ENCODE data around the gene LRP8. TPM values are rescaled to one million over a fixed set of nuclear protein-coding genes. Genes with fewer than 3 reads are reported as not detected.

Gene LRP8
- total and polyA plus RNA-seq, 7 experiments from 2014 or later, result 0.64 to 45.8 (median 4.7) TPM

- no peak overlapping the region for H3K27ac ChIP-seq (ENCODE audit: low read depth, low read length)
- no peaks in the 10 kb centered on the region for H3K27me3 ChIP-seq (ENCODE audit: control insufficient read depth in 2 of 2, insufficient read depth in 2 of 2, low read length in 2 of 2)
- POLR2A ChIA-PET, result no interaction called here
- H3K4me3 Mint-ChIP-seq, result no peak overlapping the region
- intact Hi-C loops (cut with micrococcal nuclease), result no loop called here
- no peaks in the 10 kb centered on the region for H3K9me3 ChIP-seq (ENCODE audit: control insufficient read depth in 2 of 3, low read length in 3 of 3)
- H3K36me3 ChIP-seq (ENCODE audit: control insufficient read depth in 2 of 3, insufficient read depth in 3 of 3, low read length in 3 of 3), result no peaks in the 10 kb centered on the region
- CTCF ChIA-PET, result no interaction called here
- DNase-seq (no peak), ATAC-seq (no peak)
- peaks cover 6 to 26% (median 10%) of the 10 kb centered on the region in 7 donors for H3K4me1 Mint-ChIP-seq
- peaks cover 0 to 3% (median 0%) of the 10 kb centered on the region in 5 donors for H3K36me3 Mint-ChIP-seq
- H3K9me3 Mint-ChIP-seq, result no peaks in the 10 kb centered on the region
- H3K27ac Mint-ChIP-seq, result peak overlapping the region in 1 of 9 donors; percentile 69
- H3K4me1 ChIP-seq (ENCODE audit: control insufficient read depth in 2 of 2, insufficient read depth in 2 of 2, low read length in 2 of 2), result no peaks in the 10 kb centered on the region
- H3K4me3 ChIP-seq (ENCODE audit: low read length), result no peak overlapping the region
- H3K27me3 Mint-ChIP-seq, result no peaks in the 10 kb centered on the region
Observed at GRCh38 chr1:53310847-53311681, 16.8 kb downstream of the LRP8 start.

GRCh38 chr1:53309802-53310201 lies 18.1 kb downstream of the LRP8 start:
- intact Hi-C loops (cut with micrococcal nuclease), result no loop called here
- CTCF ChIA-PET, result no interaction called here
- no peaks in the 10 kb centered on the region for H3K9me3 Mint-ChIP-seq

GRCh38 chr1:53308506-53308905 lies 19.4 kb downstream of the LRP8 start:
- Mint-ChIP-seq H3K4me1 (peaks cover 5 to 22% (median 10%) of the 10 kb centered on the region in 7 donors), H3K27me3 (no peaks in the 10 kb centered on the region), H3K4me3 (no peak overlapping the region), H3K27ac (no peak overlapping the region), H3K9me3 (no peaks in the 10 kb centered on the region), H3K36me3 (no peaks in the 10 kb centered on the region)
- Histone ChIP-seq H3K4me3 (ENCODE audit: low read length) (no peak overlapping the region), H3K4me1 (ENCODE audit: control insufficient read depth in 2 of 2, insufficient read depth in 2 of 2, low read length in 2 of 2) (no peaks in the 10 kb centered on the region), H3K9me3 (ENCODE audit: control insufficient read depth in 2 of 3, low read length in 3 of 3) (no peaks in the 10 kb centered on the region), H3K27me3 (ENCODE audit: control insufficient read depth in 2 of 2, insufficient read depth in 2 of 2, low read length in 2 of 2) (no peaks in the 10 kb centered on the region), H3K27ac (ENCODE audit: low read depth, low read length) (no peak overlapping the region), H3K36me3 (ENCODE audit: control insufficient read depth in 2 of 3, insufficient read depth in 3 of 3, low read length in 3 of 3) (no peaks in the 10 kb centered on the region)
- ChIA-PET POLR2A (no interaction called here), CTCF (no interaction called here)
- ATAC-seq, result no peak
- intact Hi-C loops (cut with micrococcal nuclease), result no loop called here
- DNase-seq, result no peak

More at GRCh38 chr1:53309802-53310201, 18.1 kb downstream of the LRP8 start:
- Histone ChIP-seq H3K27me3 (ENCODE audit: control insufficient read depth in 2 of 2, insufficient read depth in 2 of 2, low read length in 2 of 2) (no peaks in the 10 kb centered on the region), H3K4me3 (ENCODE audit: low read length) (no peak overlapping the region), H3K4me1 (ENCODE audit: control insufficient read depth in 2 of 2, insufficient read depth in 2 of 2, low read length in 2 of 2) (no peaks in the 10 kb centered on the region), H3K9me3 (ENCODE audit: control insufficient read depth in 2 of 3, low read length in 3 of 3) (no peaks in the 10 kb centered on the region), H3K27ac (ENCODE audit: low read depth, low read length) (no peak overlapping the region), H3K36me3 (ENCODE audit: control insufficient read depth in 2 of 3, insufficient read depth in 3 of 3, low read length in 3 of 3) (no peaks in the 10 kb centered on the region)
- POLR2A ChIA-PET, result no interaction called here
- Mint-ChIP-seq H3K36me3 (peaks cover 0 to 1% (median 0%) of the 10 kb centered on the region in 5 donors), H3K4me1 (peaks cover 5 to 25% (median 12%) of the 10 kb centered on the region in 7 donors), H3K27me3 (no peaks in the 10 kb centered on the region), H3K27ac (peak overlapping the region in 1 of 9 donors; percentile 13), H3K4me3 (no peak overlapping the region)
- DNase-seq (no peak), ATAC-seq (no peak)

GRCh38 chr1:53307037-53307436 lies 20.8 kb downstream of the LRP8 start:
- peaks cover 5 to 22% (median 10%) of the 10 kb centered on the region in 7 donors for H3K4me1 Mint-ChIP-seq
- Histone ChIP-seq H3K9me3 (ENCODE audit: control insufficient read depth in 2 of 3, low read length in 3 of 3) (no peaks in the 10 kb centered on the region), H3K4me1 (ENCODE audit: control insufficient read depth in 2 of 2, insufficient read depth in 2 of 2, low read length in 2 of 2) (no peaks in the 10 kb centered on the region), H3K27ac (ENCODE audit: low read depth, low read length) (no peak overlapping the region), H3K36me3 (ENCODE audit: control insufficient read depth in 2 of 3, insufficient read depth in 3 of 3, low read length in 3 of 3) (no peaks in the 10 kb centered on the region), H3K4me3 (ENCODE audit: low read length) (no peak overlapping the region), H3K27me3 (ENCODE audit: control insufficient read depth in 2 of 2, insufficient read depth in 2 of 2, low read length in 2 of 2) (no peaks in the 10 kb centered on the region)
- CTCF ChIA-PET, result no interaction called here
- no peaks in the 10 kb centered on the region for H3K9me3 Mint-ChIP-seq
- peak overlapping the region in 3 of 9 donors; percentile 3 to 70 (median 59) for H3K27ac Mint-ChIP-seq
- ATAC-seq (no peak), DNase-seq (no peak)
- POLR2A ChIA-PET, result no interaction called here
- intact Hi-C loops (cut with micrococcal nuclease), result no loop called here
- H3K27me3 Mint-ChIP-seq, result no peaks in the 10 kb centered on the region
- no peak overlapping the region for H3K4me3 Mint-ChIP-seq
- no peaks in the 10 kb centered on the region for H3K36me3 Mint-ChIP-seq

GRCh38 chr1:53306168-53306567 lies 21.7 kb downstream of the LRP8 start:
- Histone ChIP-seq H3K4me3 (ENCODE audit: low read length) (no peak overlapping the region), H3K27me3 (ENCODE audit: control insufficient read depth in 2 of 2, insufficient read depth in 2 of 2, low read length in 2 of 2) (no peaks in the 10 kb centered on the region), H3K36me3 (ENCODE audit: control insufficient read depth in 2 of 3, insufficient read depth in 3 of 3, low read length in 3 of 3) (no peaks in the 10 kb centered on the region), H3K9me3 (ENCODE audit: control insufficient read depth in 2 of 3, low read length in 3 of 3) (no peaks in the 10 kb centered on the region), H3K4me1 (ENCODE audit: control insufficient read depth in 2 of 2, insufficient read depth in 2 of 2, low read length in 2 of 2) (no peaks in the 10 kb centered on the region), H3K27ac (ENCODE audit: low read depth, low read length) (no peak overlapping the region)
- ChIA-PET CTCF (no interaction called here), POLR2A (interaction anchor here (0.6 kb wide), 1 partner anchor 699 kb away, joined by 3 read pairs; no protein-coding TSS in a partner anchor)
- no peaks in the 10 kb centered on the region for H3K36me3 Mint-ChIP-seq
- H3K9me3 Mint-ChIP-seq, result no peaks in the 10 kb centered on the region
- H3K27ac Mint-ChIP-seq, result peak overlapping the region in 1 of 9 donors; percentile 40
- intact Hi-C loops (cut with micrococcal nuclease), result no loop called here
- no peak overlapping the region for H3K4me3 Mint-ChIP-seq
- DNase-seq (no peak), ATAC-seq (no peak)
- H3K4me1 Mint-ChIP-seq, result peaks cover 5 to 17% (median 10%) of the 10 kb centered on the region in 7 donors
- H3K27me3 Mint-ChIP-seq, result no peaks in the 10 kb centered on the region

GRCh38 chr1:53305650-53306049 lies 22.2 kb downstream of the LRP8 start:
- H3K27ac ChIP-seq (ENCODE audit: low read depth, low read length), result no peak overlapping the region
- no peak overlapping the region for H3K4me3 ChIP-seq (ENCODE audit: low read length)
- H3K4me1 ChIP-seq (ENCODE audit: control insufficient read depth in 2 of 2, insufficient read depth in 2 of 2, low read length in 2 of 2), result no peaks in the 10 kb centered on the region
- Mint-ChIP-seq H3K36me3 (no peaks in the 10 kb centered on the region), H3K27me3 (no peaks in the 10 kb centered on the region), H3K9me3 (no peaks in the 10 kb centered on the region), H3K4me3 (no peak overlapping the region), H3K4me1 (peaks cover 5 to 17% (median 10%) of the 10 kb centered on the region in 7 donors), H3K27ac (peak overlapping the region in 1 of 9 donors; percentile 40)
- CTCF ChIA-PET, result no interaction called here
- intact Hi-C loops (cut with micrococcal nuclease), result no loop called here
- no peak for ATAC-seq
- no peaks in the 10 kb centered on the region for H3K9me3 ChIP-seq (ENCODE audit: control insufficient read depth in 2 of 3, low read length in 3 of 3)
- POLR2A ChIA-PET, result no interaction called here
- H3K36me3 ChIP-seq (ENCODE audit: control insufficient read depth in 2 of 3, insufficient read depth in 3 of 3, low read length in 3 of 3), result no peaks in the 10 kb centered on the region
- H3K27me3 ChIP-seq (ENCODE audit: control insufficient read depth in 2 of 2, insufficient read depth in 2 of 2, low read length in 2 of 2), result no peaks in the 10 kb centered on the region
- DNase-seq, result no peak

- ATAC-seq (no peak), DNase-seq (no peak)
- H3K4me1 Mint-ChIP-seq, result peaks cover 5 to 22% (median 10%) of the 10 kb centered on the region in 7 donors
- no peak overlapping the region for H3K4me3 Mint-ChIP-seq
- Histone ChIP-seq H3K9me3 (ENCODE audit: control insufficient read depth in 2 of 3, low read length in 3 of 3) (no peaks in the 10 kb centered on the region), H3K27ac (ENCODE audit: low read depth, low read length) (no peak overlapping the region), H3K4me3 (ENCODE audit: low read length) (no peak overlapping the region), H3K36me3 (ENCODE audit: control insufficient read depth in 2 of 3, insufficient read depth in 3 of 3, low read length in 3 of 3) (no peaks in the 10 kb centered on the region), H3K27me3 (ENCODE audit: control insufficient read depth in 2 of 2, insufficient read depth in 2 of 2, low read length in 2 of 2) (no peaks in the 10 kb centered on the region), H3K4me1 (ENCODE audit: control insufficient read depth in 2 of 2, insufficient read depth in 2 of 2, low read length in 2 of 2) (no peaks in the 10 kb centered on the region)
- H3K9me3 Mint-ChIP-seq, result no peaks in the 10 kb centered on the region
- H3K36me3 Mint-ChIP-seq, result no peaks in the 10 kb centered on the region
- H3K27ac Mint-ChIP-seq, result no peak overlapping the region
- ChIA-PET CTCF (no interaction called here), POLR2A (no interaction called here)
- intact Hi-C loops (cut with micrococcal nuclease), result no loop called here
- no peaks in the 10 kb centered on the region for H3K27me3 Mint-ChIP-seq
Observed at GRCh38 chr1:53304527-53304926, 23.3 kb downstream of the LRP8 start.

All from naive thymus-derived CD4-positive, alpha-beta T cell (primary cell).